ENCODE results near the gene NDUFS6.

Gene NDUFS6

GRCh38 chr5:1801222-1801966, at the start of gene NDUFS6:
TSS of gene NDUFS6 (plus strand) at chr5:1801407. CDS start at chr5:1801418, 11 bp downstream.
- no peak for DNase-seq (ENCODE audit: low read depth)
- H3K4me3 ChIP-seq (ENCODE audit: low read depth, low read length): peak within 1 kb of the TSS; percentile 84

GRCh38 chr5:1751864-1752822, 49.1 kb upstream of the NDUFS6 start:
- DNase-seq (ENCODE audit: low read depth): no peak
- no peak overlapping the region for H3K4me3 ChIP-seq (ENCODE audit: low read depth, low read length)

GRCh38 chr5:1752881-1753280, 48.3 kb upstream of the NDUFS6 start:
- DNase-seq (ENCODE audit: low read depth): no peak
- no peak overlapping the region for H3K4me3 ChIP-seq (ENCODE audit: low read depth, low read length)

GRCh38 chr5:1753490-1753889, 47.7 kb upstream of the NDUFS6 start:
- no peak overlapping the region for H3K4me3 ChIP-seq (ENCODE audit: low read depth, low read length)
- DNase-seq (ENCODE audit: low read depth): no peak

- H3K4me3 ChIP-seq (ENCODE audit: low read depth, low read length): no peak overlapping the region
- DNase-seq (ENCODE audit: low read depth): no peak
Observed at GRCh38 chr5:1754531-1755220, 46.5 kb upstream of the NDUFS6 start.

- DNase-seq (ENCODE audit: low read depth): no peak
- no peak overlapping the region for H3K4me3 ChIP-seq (ENCODE audit: low read depth, low read length)
Observed at GRCh38 chr5:1755321-1755949, 45.8 kb upstream of the NDUFS6 start.

- H3K4me3 ChIP-seq (ENCODE audit: low read depth, low read length): no peak overlapping the region
Observed at GRCh38 chr5:1756481-1756880, 44.7 kb upstream of the NDUFS6 start.

GRCh38 chr5:1757511-1757910, 43.7 kb upstream of the NDUFS6 start:
- no peak for DNase-seq (ENCODE audit: low read depth)
- H3K4me3 ChIP-seq (ENCODE audit: low read depth, low read length): no peak overlapping the region

More at GRCh38 chr5:1756481-1756880, 44.7 kb upstream of the NDUFS6 start:
- no peak for DNase-seq (ENCODE audit: low read depth)

GRCh38 chr5:1758574-1758973, 42.6 kb upstream of the NDUFS6 start:
- H3K4me3 ChIP-seq (ENCODE audit: low read depth, low read length): no peak overlapping the region

GRCh38 chr5:1759378-1759970, 41.7 kb upstream of the NDUFS6 start:
- H3K4me3 ChIP-seq (ENCODE audit: low read depth, low read length): no peak overlapping the region
- DNase-seq (ENCODE audit: low read depth): no peak

More at GRCh38 chr5:1758574-1758973, 42.6 kb upstream of the NDUFS6 start:
- DNase-seq (ENCODE audit: low read depth): no peak

- H3K4me3 ChIP-seq (ENCODE audit: low read depth, low read length): no peak overlapping the region
- DNase-seq (ENCODE audit: low read depth): no peak
Observed at GRCh38 chr5:1760231-1760630, 41.0 kb upstream of the NDUFS6 start.

- H3K4me3 ChIP-seq (ENCODE audit: low read depth, low read length): no peak overlapping the region
- no peak for DNase-seq (ENCODE audit: low read depth)
Observed at GRCh38 chr5:1760656-1761452, 40.4 kb upstream of the NDUFS6 start.

GRCh38 chr5:1761453-1761755, 39.8 kb upstream of the NDUFS6 start:
- no peak overlapping the region for H3K4me3 ChIP-seq (ENCODE audit: low read depth, low read length)
- DNase-seq (ENCODE audit: low read depth): no peak

- DNase-seq (ENCODE audit: low read depth): no peak
- H3K4me3 ChIP-seq (ENCODE audit: low read depth, low read length): no peak overlapping the region
Observed at GRCh38 chr5:1762121-1762882, 38.9 kb upstream of the NDUFS6 start.

GRCh38 chr5:1762883-1763547, 38.2 kb upstream of the NDUFS6 start:
- DNase-seq (ENCODE audit: low read depth): no peak
- H3K4me3 ChIP-seq (ENCODE audit: low read depth, low read length): no peak overlapping the region

GRCh38 chr5:1763548-1763911, 37.7 kb upstream of the NDUFS6 start:
- DNase-seq (ENCODE audit: low read depth): peak; percentile 8

GRCh38 chr5:1763960-1764605, 37.1 kb upstream of the NDUFS6 start:
- H3K4me3 ChIP-seq (ENCODE audit: low read depth, low read length): no peak overlapping the region
- no peak for DNase-seq (ENCODE audit: low read depth)

More at GRCh38 chr5:1763548-1763911, 37.7 kb upstream of the NDUFS6 start:
- H3K4me3 ChIP-seq (ENCODE audit: low read depth, low read length): no peak overlapping the region
